ENCODE results near the gene MAPK14.
"Not testable (repeated sequence)": the region's sequence is repeated elsewhere in the genome, so short reads cannot be mapped to it uniquely, and the experiment has no call there.

DNA sequence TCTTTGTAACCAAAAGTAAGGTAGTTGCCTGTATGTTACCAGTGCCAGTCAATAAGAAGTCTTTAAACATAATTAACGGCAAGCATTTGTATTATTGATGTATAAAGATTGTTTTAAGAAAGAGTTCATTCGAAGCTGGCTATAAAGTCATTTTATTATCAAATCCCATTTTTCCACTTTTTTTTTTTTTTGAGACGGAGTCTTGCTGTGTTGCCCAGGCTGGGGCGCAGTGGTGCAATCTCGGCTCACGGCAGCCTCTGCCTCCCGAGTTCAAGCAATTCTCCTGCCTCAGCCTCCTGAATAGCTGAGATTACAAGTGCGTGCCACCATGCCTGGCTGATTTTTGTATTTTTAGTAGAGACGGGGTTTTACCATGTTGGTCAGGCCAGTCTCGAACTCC is 5.5 kb downstream of the MAPK14 start:
- TF ChIP-seq POLR2A (IDR thresholded peaks at IDR 0.05) = not testable (repeated sequence)
- TF ChIP-seq, protein P1, sequence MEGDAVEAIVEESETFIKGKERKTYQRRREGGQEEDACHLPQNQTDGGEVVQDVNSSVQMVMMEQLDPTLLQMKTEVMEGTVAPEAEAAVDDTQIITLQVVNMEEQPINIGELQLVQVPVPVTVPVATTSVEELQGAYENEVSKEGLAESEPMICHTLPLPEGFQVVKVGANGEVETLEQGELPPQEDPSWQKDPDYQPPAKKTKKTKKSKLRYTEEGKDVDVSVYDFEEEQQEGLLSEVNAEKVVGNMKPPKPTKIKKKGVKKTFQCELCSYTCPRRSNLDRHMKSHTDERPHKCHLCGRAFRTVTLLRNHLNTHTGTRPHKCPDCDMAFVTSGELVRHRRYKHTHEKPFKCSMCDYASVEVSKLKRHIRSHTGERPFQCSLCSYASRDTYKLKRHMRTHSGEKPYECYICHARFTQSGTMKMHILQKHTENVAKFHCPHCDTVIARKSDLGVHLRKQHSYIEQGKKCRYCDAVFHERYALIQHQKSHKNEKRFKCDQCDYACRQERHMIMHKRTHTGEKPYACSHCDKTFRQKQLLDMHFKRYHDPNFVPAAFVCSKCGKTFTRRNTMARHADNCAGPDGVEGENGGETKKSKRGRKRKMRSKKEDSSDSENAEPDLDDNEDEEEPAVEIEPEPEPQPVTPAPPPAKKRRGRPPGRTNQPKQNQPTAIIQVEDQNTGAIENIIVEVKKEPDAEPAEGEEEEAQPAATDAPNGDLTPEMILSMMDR (IDR thresholded peaks at IDR 0.05) = not testable (repeated sequence)
